Loucy (cell line): ENCODE results near the gene CLASP1.

Experiments
- H2AFZ ChIP-seq: fragments of 200-600 bp; sonication (generic); 2 replicates; pipeline ENCODE4 v1.6.0; 2016; ENCODE audit warnings: antibody characterized with exemption, mild to moderate bottlenecking, low read length, moderate library complexity
- H3F3A ChIP-seq: fragments of 200-600 bp; 2 replicates; pipeline ENCODE4 v1.6.0; 2016; ENCODE audit warnings: antibody characterized with exemption, low read depth, mild to moderate bottlenecking
- H3K27me3 ChIP-seq: fragments of 200-600 bp; sonication (generic); 2 replicates; pipeline ENCODE4 v1.6.1; 2014; ENCODE audit warnings: low read length, mild to moderate bottlenecking; ENCODE audit not compliant: insufficient read depth, poor library complexity, severe bottlenecking
- H3K36me3 ChIP-seq: fragments of 200-600 bp; sonication (generic); 2 replicates; pipeline ENCODE4 v1.6.1; 2016; ENCODE audit warnings: low read length; ENCODE audit not compliant: insufficient read depth
- H3K4me1 ChIP-seq: fragments of 200-600 bp; sonication (generic); 2 replicates; pipeline ENCODE4 v1.5.1; 2014; ENCODE audit warnings: low read length, mild to moderate bottlenecking; ENCODE audit not compliant: insufficient read depth, poor library complexity, severe bottlenecking
- H3K4me2 ChIP-seq: fragments of 200-600 bp; sonication (generic); 2 replicates; pipeline ENCODE4 v1.6.0; 2014; ENCODE audit warnings: antibody characterized with exemption, low read length, low read depth, mild to moderate bottlenecking; ENCODE audit not compliant: poor library complexity, severe bottlenecking
- H3K4me3 ChIP-seq: fragments of 200-600 bp; sonication (generic); 2 replicates; pipeline ENCODE4 v1.5.1; 2014; ENCODE audit warnings: low read length, mild to moderate bottlenecking, mixed read lengths; ENCODE audit not compliant: poor library complexity, severe bottlenecking
- H3K79me2 ChIP-seq: fragments of 200-600 bp; sonication (generic); 2 replicates; pipeline ENCODE4 v1.6.1; 2014; ENCODE audit warnings: low read length; ENCODE audit not compliant: insufficient read depth
- H3K9ac ChIP-seq: fragments of 200-600 bp; sonication (generic); 2 replicates; pipeline ENCODE4 v1.6.0; 2014; ENCODE audit warnings: mild to moderate bottlenecking, low read depth, low read length, moderate library complexity; ENCODE audit not compliant: poor library complexity, severe bottlenecking
- H3K9me2 ChIP-seq: fragments of 200-600 bp; sonication (generic); replicated peaks from 2 replicates; pipeline ENCODE4 v1.6.1; 2016; ENCODE audit warnings: low read depth, low read length, mixed read lengths
- H3K9me3 ChIP-seq: fragments of 200-600 bp; sonication (generic); 2 replicates; pipeline ENCODE4 v1.6.1; 2014; ENCODE audit warnings: mild to moderate bottlenecking, antibody characterized with exemption, low read length, low read depth; ENCODE audit not compliant: insufficient read depth
- H4K20me1 ChIP-seq: fragments of 200-600 bp; sonication (generic); 2 replicates; pipeline ENCODE4 v1.6.0; 2014; ENCODE audit warnings: antibody characterized with exemption, low read length, mild to moderate bottlenecking; ENCODE audit not compliant: insufficient read depth, poor library complexity, severe bottlenecking
- CTCF ChIP-seq: fragments of 200-600 bp; sonication (generic); conservative IDR thresholded peaks from 2 replicates; pipeline ENCODE4 v1.5.1; 2014; ENCODE audit warnings: mild to moderate bottlenecking, antibody characterized with exemption, low read length
- EZH2phosphoT487 ChIP-seq: fragments of 200-600 bp; IDR thresholded peaks from 2 replicates; pipeline ENCODE4 v1.6.1; 2018; ENCODE audit warnings: antibody characterized with exemption, mild to moderate bottlenecking, moderate library complexity, borderline replicate concordance

The CLASP1 gene

DNA sequence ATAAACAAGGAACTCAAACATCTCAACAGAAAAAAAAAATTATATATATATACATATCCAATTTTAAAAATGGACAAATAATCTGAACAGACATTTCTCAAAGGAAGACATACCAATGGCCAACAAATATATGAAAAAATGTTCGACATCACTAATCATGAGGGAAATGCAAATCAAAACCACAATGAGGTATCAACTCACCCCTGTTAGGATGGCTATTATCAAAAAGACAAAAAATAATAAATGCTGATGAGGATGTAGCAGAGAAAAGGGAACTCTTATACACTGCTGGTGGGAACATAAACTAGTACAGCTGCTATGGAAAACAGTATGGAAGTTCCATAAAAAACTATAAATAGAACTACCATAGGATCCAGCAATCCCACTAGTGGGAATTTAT is 46.1 kb downstream of the CLASP1 start:
- Histone ChIP-seq H3K79me2 (peaks cover 90% of the 10 kb centered on the region), H3K9ac (no peak overlapping the region), H3F3A (no peaks in the 10 kb centered on the region; the same call in 1 of the 2 replicates), H3K9me2 (no peaks in the 10 kb centered on the region), H3K4me1 (peaks cover 4% of the 10 kb centered on the region), H3K9me3 (no peaks in the 10 kb centered on the region), H3K4me3 (no peak overlapping the region), H3K4me2 (no peak overlapping the region), H2AFZ (no peak overlapping the region), H3K36me3 (peaks cover 38% of the 10 kb centered on the region), H4K20me1 (peaks cover 49% of the 10 kb centered on the region), H3K27me3 (no peaks in the 10 kb centered on the region)
- TF ChIP-seq CTCF: no peak
- no peak for TF ChIP-seq EZH2phosphoT487

- Histone ChIP-seq H3K79me2 (peaks cover 90% of the 10 kb centered on the region), H4K20me1 (peaks cover 49% of the 10 kb centered on the region), H3K9me3 (no peaks in the 10 kb centered on the region), H3K36me3 (peaks cover 33% of the 10 kb centered on the region), H3K4me3 (no peak overlapping the region), H3K27me3 (no peaks in the 10 kb centered on the region), H3F3A (peaks cover 16% of the 10 kb centered on the region; the same call in 1 of the 2 replicates), H3K9ac (no peak overlapping the region), H3K4me1 (peaks cover 24% of the 10 kb centered on the region), H3K9me2 (no peaks in the 10 kb centered on the region), H3K4me2 (no peak overlapping the region), H2AFZ (no peak overlapping the region)
- TF ChIP-seq CTCF (no peak), EZH2phosphoT487 (no peak)
Observed at GRCh38 chr2:121599963-121600651, 49.2 kb downstream of the CLASP1 start.

- no peak overlapping the region for H3K9ac ChIP-seq
- H3K4me1 ChIP-seq: peaks cover 27% of the 10 kb centered on the region
- H3K9me3 ChIP-seq: no peaks in the 10 kb centered on the region
- H3K9me2 ChIP-seq: no peaks in the 10 kb centered on the region
- H2AFZ ChIP-seq: no peak overlapping the region
- peaks cover 90% of the 10 kb centered on the region for H3K79me2 ChIP-seq
- no peak overlapping the region for H3K4me2 ChIP-seq
- H3F3A ChIP-seq: peaks cover 16% of the 10 kb centered on the region; the same call in 1 of the 2 replicates
- peaks cover 45% of the 10 kb centered on the region for H4K20me1 ChIP-seq
- peaks cover 14% of the 10 kb centered on the region; the same call in 1 of the 2 replicates for H3K36me3 ChIP-seq
- no peak overlapping the region for H3K4me3 ChIP-seq
- TF ChIP-seq CTCF: no peak
- no peak for TF ChIP-seq EZH2phosphoT487
- no peaks in the 10 kb centered on the region for H3K27me3 ChIP-seq
Observed at GRCh38 chr2:121598087-121598486, 51.2 kb downstream of the CLASP1 start.
